Body of pancreas (tissue), 4 donors: Measurements from ENCODE around the gene ACACB.

Source experiments
- CTCF ChIP-seq, 7 experiments: fragments of 450-650 bp in 4 of 7; fragments of 200-600 bp in 3 of 7; sonication (generic) in 3 of 7; IDR thresholded peaks; one replicate each; pipeline ENCODE4 v1.5.1; 2016 to 2019; ENCODE audit warnings: antibody characterized with exemption in 7 of 7
- POLR2A ChIP-seq, 3 donors: fragments of 450-650 bp; IDR thresholded peaks; one replicate each; pipeline ENCODE4 v1.6.1; 2016; ENCODE audit warnings: antibody characterized with exemption in 3 of 3, mild to moderate bottlenecking in 2 of 3

- TF ChIP-seq CTCF (IDR thresholded peaks at IDR 0.05) (no peak), POLR2A (IDR thresholded peaks at IDR 0.05) (no peak)
Measured at GRCh38 chr12:109137055-109137454, 20.7 kb downstream of the ACACB start.
